H9 (cell line): ENCODE data around the gene CCDC63. TPM values are rescaled to one million over a fixed set of nuclear protein-coding genes. Genes with fewer than 3 reads are reported as not detected.

ENCODE experiments used
- DNase-seq: peaks from one replicate; pipeline ENCODE4 v3.0.0-alpha.2; 2017
- H2AFZ ChIP-seq: one replicate; pipeline ENCODE4 v1.6.1; 2013; ENCODE audit warnings: mild to moderate bottlenecking, low read length, control low read depth, moderate library complexity
- H2AK5ac ChIP-seq: 2 replicates; pipeline ENCODE4 v1.6.1; 2013; ENCODE audit warnings: low read length, control low read depth, mixed read lengths; ENCODE audit not compliant: insufficient read length
- H2BK120ac ChIP-seq: one replicate; pipeline ENCODE4 v1.6.1; 2013; ENCODE audit warnings: low read depth, mild to moderate bottlenecking, low read length, control low read depth, inconsistent platforms; ENCODE audit not compliant: poor library complexity, severe bottlenecking
- H2BK12ac ChIP-seq: 2 replicates; pipeline ENCODE4 v1.6.1; 2013; ENCODE audit warnings: low read length, control low read depth, mixed read lengths, low read depth; ENCODE audit not compliant: insufficient read length
- H2BK15ac ChIP-seq: 2 replicates; pipeline ENCODE4 v1.6.1; 2013; ENCODE audit warnings: low read depth, low read length, control low read depth
- H2BK20ac ChIP-seq: one replicate; pipeline ENCODE4 v1.6.1; 2013; ENCODE audit warnings: low read depth, mild to moderate bottlenecking, low read length, control low read depth, inconsistent platforms; ENCODE audit not compliant: poor library complexity, severe bottlenecking
- H2BK5ac ChIP-seq: 2 replicates; pipeline ENCODE4 v1.6.1; 2013; ENCODE audit warnings: low read length, control low read depth, mixed read lengths; ENCODE audit not compliant: insufficient read length
- H3K14ac ChIP-seq: 2 replicates; pipeline ENCODE4 v1.6.1; 2013; ENCODE audit warnings: low read length, control low read depth; ENCODE audit not compliant: insufficient read depth
- H3K18ac ChIP-seq: 2 replicates; pipeline ENCODE4 v1.6.1; 2013; ENCODE audit warnings: low read depth, mild to moderate bottlenecking, mixed read lengths, low read length, control low read depth; ENCODE audit not compliant: insufficient read length
- H3K23ac ChIP-seq: 2 replicates; pipeline ENCODE4 v1.6.1; 2013; ENCODE audit warnings: low read length, control low read depth, mixed read lengths, low read depth; ENCODE audit not compliant: insufficient read length
- H3K23me2 ChIP-seq: 2 replicates; pipeline ENCODE4 v1.6.1; 2013; ENCODE audit warnings: low read depth, mild to moderate bottlenecking, mixed read lengths, low read length, control low read depth; ENCODE audit not compliant: insufficient read length, poor library complexity, severe bottlenecking
- H3K27ac ChIP-seq: 2 replicates; pipeline ENCODE4 v1.5.1; 2013; ENCODE audit warnings: low read length, control low read depth, mixed read lengths, low read depth; ENCODE audit not compliant: insufficient read length
- H3K27me3 ChIP-seq: 2 replicates; pipeline ENCODE4 v1.6.1; 2013; ENCODE audit warnings: low read length, control low read depth, inconsistent platforms; ENCODE audit not compliant: insufficient read depth
- H3K4ac ChIP-seq: 2 replicates; pipeline ENCODE4 v1.6.1; 2013; ENCODE audit warnings: low read depth, mild to moderate bottlenecking, control low read depth, inconsistent platforms, low read length, moderate library complexity
- H3K4me1 ChIP-seq: 2 replicates; pipeline ENCODE4 v1.6.1; 2013; ENCODE audit warnings: low read length, control low read depth, inconsistent platforms; ENCODE audit not compliant: insufficient read depth
- H3K4me2 ChIP-seq: 2 replicates; pipeline ENCODE4 v1.6.1; 2013; ENCODE audit warnings: low read length, control low read depth, mixed read lengths; ENCODE audit not compliant: insufficient read length, insufficient read depth
- H3K56ac ChIP-seq: 2 replicates; pipeline ENCODE4 v1.6.1; 2013; ENCODE audit warnings: low read depth, mild to moderate bottlenecking, mixed read lengths, low read length, control low read depth; ENCODE audit not compliant: insufficient read length
- H3K79me1 ChIP-seq: 2 replicates; pipeline ENCODE4 v1.6.1; 2013; ENCODE audit warnings: low read depth, mild to moderate bottlenecking, moderate library complexity, low read length, control low read depth, inconsistent platforms; ENCODE audit not compliant: insufficient read depth, poor library complexity, severe bottlenecking
- H3K79me2 ChIP-seq: 2 replicates; pipeline ENCODE4 v1.6.1; 2013; ENCODE audit warnings: low read length, control low read depth, inconsistent platforms; ENCODE audit not compliant: insufficient read depth
- H3K9ac ChIP-seq: 2 replicates; pipeline ENCODE4 v1.6.1; 2013; ENCODE audit warnings: low read length, control low read depth, mixed read lengths; ENCODE audit not compliant: insufficient read length; ENCODE audit errors: extremely low read depth
- H3K9me3 ChIP-seq: one replicate; pipeline ENCODE4 v1.6.1; 2013; ENCODE audit warnings: low read depth, low read length, inconsistent platforms; ENCODE audit not compliant: control insufficient read depth
- H3T11ph ChIP-seq: one replicate; pipeline ENCODE4 v1.6.1; 2013; ENCODE audit warnings: mild to moderate bottlenecking, low read length, control low read depth, inconsistent platforms
- H4K20me1 ChIP-seq: one replicate; pipeline ENCODE4 v1.6.1; 2013; ENCODE audit not compliant: control insufficient read depth, insufficient read length, insufficient read depth
- H4K5ac ChIP-seq: 2 replicates; pipeline ENCODE4 v1.6.1; 2013; ENCODE audit warnings: low read depth, mild to moderate bottlenecking, mixed read lengths, low read length, control low read depth; ENCODE audit not compliant: insufficient read length
- H4K8ac ChIP-seq: replicated peaks from 2 replicates; pipeline ENCODE4 v1.6.1; 2013; ENCODE audit warnings: low read length, control low read depth, mixed read lengths, low read depth; ENCODE audit not compliant: insufficient read length
- H4K91ac ChIP-seq: 2 replicates; pipeline ENCODE4 v1.6.1; 2013; ENCODE audit warnings: low read depth, mild to moderate bottlenecking, moderate library complexity, mixed read lengths, low read length, control low read depth; ENCODE audit not compliant: insufficient read length
- H3K27ac Mint-ChIP-seq, 3 experiments: 2 replicates in 2 of 3; 3 replicates in 1 of 3; pipeline ENCODE4 v1.8.0; 2020 to 2021; ENCODE audit warnings: mixed read lengths in 3 of 3, mild to moderate bottlenecking in 1 of 3, moderate library complexity in 1 of 3
- H3K27me3 Mint-ChIP-seq: 2 replicates; pipeline ENCODE4 v1.8.0; 2021; ENCODE audit warnings: low read depth, mild to moderate bottlenecking, moderate library complexity, mixed read lengths
- H3K36me3 Mint-ChIP-seq, 3 experiments: 2 replicates in 2 of 3; 3 replicates in 1 of 3; pipeline ENCODE4 v1.8.0; 2020 to 2021; ENCODE audit warnings: low read depth in 3 of 3, mixed read lengths in 3 of 3; ENCODE audit not compliant: insufficient read depth in 1 of 3
- H3K4me1 Mint-ChIP-seq, 2 experiments: 2 replicates each; pipeline ENCODE4 v1.8.0; 2020; ENCODE audit warnings: mixed read lengths in 2 of 2
- H3K4me3 Mint-ChIP-seq, 2 experiments: 2 replicates in 1 of 2; 3 replicates in 1 of 2; pipeline ENCODE4 v1.8.0; 2020 to 2021; ENCODE audit warnings: mild to moderate bottlenecking in 2 of 2, mixed read lengths in 2 of 2, moderate library complexity in 1 of 2
- H3K9me3 Mint-ChIP-seq, 2 experiments: 2 replicates in 1 of 2; 3 replicates in 1 of 2; pipeline ENCODE4 v1.8.0; 2020; ENCODE audit warnings: mild to moderate bottlenecking in 2 of 2, mixed read lengths in 2 of 2, moderate library complexity in 1 of 2
- CTCF ChIP-seq: fragments of 200-600 bp; sonication (generic); conservative IDR thresholded peaks from 3 replicates; pipeline ENCODE4 v1.8.0; 2021; ENCODE audit warnings: antibody characterized with exemption, mild to moderate bottlenecking
- WGBS: extraction: QIAGEN DNeasy Blood & Tissue Kit; methylation state at CpG from one replicate; pipeline ENCODE4 v1.1.7; 2013; ENCODE audit warnings: missing lambda C conversion rate, low lambda C conversion rate, mixed read lengths; ENCODE audit not compliant: insufficient read length; ENCODE audit errors: extremely low coverage; 5-methylcytosine and 5-hydroxymethylcytosine counted together
- total RNA-seq: library from RNA; stranded (reverse); gene quantifications from 2 replicates; pipeline ENCODE4 v1.2.1, GENCODE V29; 2021

The CCDC63 gene
- total RNA-seq, 1 experiment from 2014 or later: 0.77 TPM

- no peak overlapping the region for H2BK20ac ChIP-seq
- DNase-seq: no peak
- no peak overlapping the region for H3K9ac ChIP-seq
- no peaks in the 10 kb centered on the region for H3K23me2 ChIP-seq
- H4K8ac ChIP-seq: no peak overlapping the region
- H4K20me1 ChIP-seq: no peaks in the 10 kb centered on the region
- no peak overlapping the region for H4K5ac ChIP-seq
- Mint-ChIP-seq H3K4me3 (no peak overlapping the region), H3K36me3 (peaks cover 8 to 11% (median 9%) of the 10 kb centered on the region in 3 experiments; a peak in 6 of 7 replicates), H3K27me3 (peaks cover 19% of the 10 kb centered on the region), H3K4me1 (no peaks in the 10 kb centered on the region), H3K9me3 (peaks cover 15 to 23% of the 10 kb centered on the region in 2 experiments), H3K27ac (no peak overlapping the region)
- H2BK12ac ChIP-seq: no peak overlapping the region
- H3K56ac ChIP-seq: no peak overlapping the region
- H3K27me3 ChIP-seq: no peaks in the 10 kb centered on the region; the same call in 1 of the 2 replicates
- no peak overlapping the region for H3K27ac ChIP-seq
- no peak overlapping the region for H3K4me2 ChIP-seq
- no peak overlapping the region for H3K14ac ChIP-seq
- no peak overlapping the region for H3K4ac ChIP-seq
- no peak overlapping the region for H2BK15ac ChIP-seq
- no peaks in the 10 kb centered on the region for H3K9me3 ChIP-seq
- H3K23ac ChIP-seq: no peak overlapping the region
- WGBS: no CpG with 5 or more reads among the region's 5 CpGs
- H2BK120ac ChIP-seq: no peak overlapping the region
- no peak overlapping the region for H3K18ac ChIP-seq
- no peak for TF ChIP-seq CTCF
- H3T11ph ChIP-seq: no peak overlapping the region
- no peak overlapping the region for H4K91ac ChIP-seq
- H3K79me1 ChIP-seq: no peaks in the 10 kb centered on the region
- H3K79me2 ChIP-seq: no peaks in the 10 kb centered on the region
- H2AK5ac ChIP-seq: no peak overlapping the region
- H3K4me1 ChIP-seq: no peaks in the 10 kb centered on the region
- no peak overlapping the region for H2AFZ ChIP-seq
- no peak overlapping the region for H2BK5ac ChIP-seq
These were observed 23.0 kb downstream of the CCDC63 start for GRCh38 chr12:110869803-110870202.
